ENCODE data around the gene CABP4.

CABP4 gene

DNA sequence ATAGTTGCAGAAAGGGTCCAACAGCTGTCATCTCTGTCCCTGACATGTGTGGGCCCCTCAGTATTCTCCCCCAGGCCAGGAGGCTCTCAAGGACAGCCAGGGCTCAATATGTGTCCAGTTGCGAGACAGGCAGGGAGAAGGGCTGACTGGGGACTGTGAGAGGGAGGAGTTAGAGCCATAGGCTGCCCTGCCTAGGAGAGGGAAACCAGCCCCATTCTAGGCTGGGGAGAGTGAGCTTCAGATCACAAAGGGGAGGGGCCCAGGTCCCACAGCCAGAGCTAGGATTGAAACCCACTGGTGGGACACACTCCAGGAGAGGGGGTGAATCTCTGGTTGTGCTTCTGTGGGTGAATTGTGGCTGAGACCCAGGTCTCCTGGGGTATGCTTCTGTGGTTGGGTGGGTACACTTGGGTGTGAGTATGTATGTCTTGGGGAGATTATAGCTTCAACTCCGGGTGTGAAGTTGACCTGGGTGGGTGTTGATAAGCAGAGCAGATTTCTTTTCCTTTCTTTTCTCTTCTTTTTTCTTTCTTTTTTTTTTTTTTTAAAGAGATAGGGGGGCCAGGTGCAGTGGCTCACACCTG, 41.8 kb upstream of the CABP4 start:
- Mint-ChIP-seq H3K9me3 (no peaks in the 10 kb centered on the region), H3K4me3 (no peak overlapping the region), H3K4me1 (ENCODE audit: low read depth) (peaks cover 56% of the 10 kb centered on the region), H3K27me3 (peaks cover 74% of the 10 kb centered on the region), H3K27ac (no peak overlapping the region), H3K36me3 (ENCODE audit: low read depth) (no peaks in the 10 kb centered on the region)
- intact Hi-C loops (cut with micrococcal nuclease), result no loop called here

- H3K4me3 Mint-ChIP-seq, result peak within 1 kb of the TSS; percentile 34
- no peaks in the 10 kb centered on the region for H3K9me3 Mint-ChIP-seq
- H3K27me3 Mint-ChIP-seq, result peaks cover 91% of the 10 kb centered on the region
- H3K27ac Mint-ChIP-seq, result no peak within 1 kb of the TSS
- no peaks in the 10 kb centered on the region for H3K36me3 Mint-ChIP-seq (ENCODE audit: low read depth)
- H3K4me1 Mint-ChIP-seq (ENCODE audit: low read depth), result peaks cover 64% of the 10 kb centered on the region
- intact Hi-C loops (cut with micrococcal nuclease), result no loop called here
Measured at GRCh38 chr11:67415501-67416304, 39.5 kb upstream of the CABP4 start, which contains the start of gene CARNS1. Gene CARNS1 (plus strand): TSS chr11:67415678. CDS start chr11:67416200, 522 bp downstream.

GRCh38 chr11:67416416-67417335, 38.5 kb upstream of the CABP4 start:
- Mint-ChIP-seq H3K27ac (no peak overlapping the region), H3K4me3 (peak overlapping the region; percentile 34), H3K27me3 (peaks cover 81% of the 10 kb centered on the region), H3K36me3 (ENCODE audit: low read depth) (no peaks in the 10 kb centered on the region), H3K9me3 (no peaks in the 10 kb centered on the region), H3K4me1 (ENCODE audit: low read depth) (peaks cover 69% of the 10 kb centered on the region)
- intact Hi-C loops (cut with micrococcal nuclease), result no loop called here

GRCh38 chr11:67417425-67417824, 37.7 kb upstream of the CABP4 start:
- peaks cover 67% of the 10 kb centered on the region for H3K4me1 Mint-ChIP-seq (ENCODE audit: low read depth)
- intact Hi-C loops (cut with micrococcal nuclease), result no loop called here
- H3K4me3 Mint-ChIP-seq, result no peak overlapping the region
- H3K36me3 Mint-ChIP-seq (ENCODE audit: low read depth), result no peaks in the 10 kb centered on the region
- peaks cover 74% of the 10 kb centered on the region for H3K27me3 Mint-ChIP-seq
- H3K9me3 Mint-ChIP-seq, result no peaks in the 10 kb centered on the region
- no peak overlapping the region for H3K27ac Mint-ChIP-seq

DNA sequence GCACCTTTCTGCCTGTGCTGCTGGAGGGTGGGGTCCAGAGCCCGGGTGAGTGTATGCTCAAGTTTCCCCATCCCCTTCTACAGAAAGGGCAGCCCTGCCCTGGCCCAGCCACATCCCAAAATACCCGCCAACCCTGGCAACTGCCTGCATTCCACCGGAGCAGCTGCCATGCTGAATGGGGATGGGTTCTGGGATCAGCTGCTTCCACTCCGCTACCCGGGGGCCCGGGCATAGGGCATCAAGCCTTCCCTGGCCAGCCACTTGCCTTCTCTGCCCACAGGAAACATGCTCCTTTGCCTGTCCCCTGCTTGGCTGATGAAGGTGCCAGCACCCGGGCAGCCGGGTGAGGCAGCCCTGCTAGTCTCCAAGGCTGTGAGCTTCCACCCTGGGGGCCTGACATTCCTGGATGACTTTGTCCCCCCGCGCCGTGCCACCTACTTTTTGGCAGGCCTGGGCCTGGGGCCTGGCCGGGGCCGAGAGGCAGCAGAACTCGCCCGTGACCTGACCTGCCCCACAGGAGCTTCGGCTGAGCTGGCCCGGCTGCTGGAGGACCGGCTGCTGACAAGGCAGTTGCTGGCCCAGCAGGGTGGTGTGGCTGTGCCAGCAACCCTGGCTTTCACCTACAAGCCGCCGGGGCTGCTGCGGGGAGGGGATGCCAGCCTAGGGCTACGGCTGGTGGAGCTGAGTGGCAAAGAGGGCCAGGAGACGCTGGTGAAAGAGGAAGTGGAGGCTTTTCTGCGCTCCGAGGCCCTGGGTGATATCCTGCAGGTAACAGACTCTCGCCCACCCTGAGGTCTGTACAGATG, 36.5 kb upstream of the CABP4 start:
- intact Hi-C loops (cut with micrococcal nuclease), result no loop called here
- H3K27ac Mint-ChIP-seq, result no peak overlapping the region
- peaks cover 68% of the 10 kb centered on the region for H3K27me3 Mint-ChIP-seq

DNA sequence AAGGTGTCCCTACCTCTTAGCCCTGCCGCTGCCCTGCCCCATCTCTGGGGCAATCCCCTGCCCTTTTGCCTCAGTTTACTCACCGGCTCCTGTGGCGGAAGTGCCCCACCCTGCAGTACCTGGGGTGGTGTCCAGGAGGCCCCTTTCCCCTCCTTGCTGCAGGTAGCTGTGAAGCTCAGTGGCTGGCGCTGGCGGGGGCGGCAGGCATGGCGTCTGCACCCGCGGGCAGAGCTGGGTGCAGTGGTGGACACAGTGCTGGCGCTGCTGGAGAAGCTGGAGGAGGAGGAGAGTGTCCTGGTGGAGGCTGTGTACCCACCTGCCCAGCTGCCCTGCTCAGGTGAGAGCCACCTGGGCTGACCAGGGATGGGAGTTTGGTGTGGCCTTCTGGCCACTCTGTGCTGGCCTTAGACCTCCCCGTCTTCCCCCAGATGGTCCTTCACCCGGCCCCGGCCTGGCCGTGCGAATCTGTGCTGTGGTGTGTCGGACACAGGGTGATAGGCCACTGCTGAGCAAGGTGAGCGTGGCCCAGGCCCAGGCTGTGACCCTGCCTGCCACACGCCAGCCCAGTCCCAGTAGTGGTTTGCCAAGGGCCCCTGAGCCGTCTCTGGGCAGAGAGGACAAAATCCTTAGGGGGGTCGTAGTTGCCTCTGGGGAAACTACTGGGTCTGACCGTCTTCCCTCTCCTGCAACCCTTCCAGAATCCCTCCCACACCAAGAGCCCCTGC, 35.7 kb upstream of the CABP4 start:
- intact Hi-C loops (cut with micrococcal nuclease), result loop anchor here (2.0 kb wide), 1 partner anchor 17 kb away; no protein-coding TSS in a partner anchor
- H3K27ac Mint-ChIP-seq, result no peak overlapping the region
- no peaks in the 10 kb centered on the region for H3K36me3 Mint-ChIP-seq (ENCODE audit: low read depth)
- peaks cover 64% of the 10 kb centered on the region for H3K4me1 Mint-ChIP-seq (ENCODE audit: low read depth)
- H3K9me3 Mint-ChIP-seq, result no peaks in the 10 kb centered on the region
- peaks cover 60% of the 10 kb centered on the region for H3K27me3 Mint-ChIP-seq
- peak overlapping the region; percentile 76 for H3K4me3 Mint-ChIP-seq

More for the DNA sequence above, 36.5 kb upstream of the CABP4 start:
- Mint-ChIP-seq H3K4me1 (ENCODE audit: low read depth) (peaks cover 63% of the 10 kb centered on the region), H3K36me3 (ENCODE audit: low read depth) (no peaks in the 10 kb centered on the region), H3K4me3 (peak overlapping the region; percentile 24), H3K9me3 (no peaks in the 10 kb centered on the region)

DNA sequence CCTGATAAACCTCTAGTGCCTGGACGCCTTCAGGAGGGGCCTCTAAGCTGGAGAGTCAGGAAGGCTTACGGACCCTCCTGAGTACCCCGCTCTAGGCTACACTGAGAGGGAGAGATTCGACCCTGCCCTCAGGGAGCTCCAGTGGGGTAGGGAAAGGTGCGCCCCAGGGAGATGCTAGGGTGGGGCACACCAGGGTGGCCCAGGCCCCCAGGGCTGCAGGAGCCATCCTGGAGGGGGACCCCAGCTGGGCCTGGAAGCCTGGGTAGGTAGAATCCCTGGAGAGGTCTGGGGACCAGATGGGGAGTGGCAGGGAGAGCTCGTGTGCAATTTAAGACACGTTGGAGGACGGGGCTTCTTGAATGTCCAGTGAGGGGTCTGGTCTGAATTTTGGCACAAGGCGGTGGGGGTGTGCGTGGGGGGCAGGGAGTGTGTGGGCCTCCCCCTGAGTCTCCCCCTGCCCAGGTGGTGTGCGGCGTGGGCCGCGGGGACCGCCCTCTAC, 35.0 kb upstream of the CABP4 start:
- intact Hi-C loops (cut with micrococcal nuclease), result loop anchor here (2.0 kb wide), 1 partner anchor 17 kb away; no protein-coding TSS in a partner anchor
- H3K9me3 Mint-ChIP-seq, result no peaks in the 10 kb centered on the region
- peaks cover 65% of the 10 kb centered on the region for H3K4me1 Mint-ChIP-seq (ENCODE audit: low read depth)
- peak overlapping the region; percentile 51 for H3K27ac Mint-ChIP-seq
- H3K27me3 Mint-ChIP-seq, result peaks cover 53% of the 10 kb centered on the region
- H3K36me3 Mint-ChIP-seq (ENCODE audit: low read depth), result no peaks in the 10 kb centered on the region
- peak overlapping the region; percentile 76 for H3K4me3 Mint-ChIP-seq

DNA sequence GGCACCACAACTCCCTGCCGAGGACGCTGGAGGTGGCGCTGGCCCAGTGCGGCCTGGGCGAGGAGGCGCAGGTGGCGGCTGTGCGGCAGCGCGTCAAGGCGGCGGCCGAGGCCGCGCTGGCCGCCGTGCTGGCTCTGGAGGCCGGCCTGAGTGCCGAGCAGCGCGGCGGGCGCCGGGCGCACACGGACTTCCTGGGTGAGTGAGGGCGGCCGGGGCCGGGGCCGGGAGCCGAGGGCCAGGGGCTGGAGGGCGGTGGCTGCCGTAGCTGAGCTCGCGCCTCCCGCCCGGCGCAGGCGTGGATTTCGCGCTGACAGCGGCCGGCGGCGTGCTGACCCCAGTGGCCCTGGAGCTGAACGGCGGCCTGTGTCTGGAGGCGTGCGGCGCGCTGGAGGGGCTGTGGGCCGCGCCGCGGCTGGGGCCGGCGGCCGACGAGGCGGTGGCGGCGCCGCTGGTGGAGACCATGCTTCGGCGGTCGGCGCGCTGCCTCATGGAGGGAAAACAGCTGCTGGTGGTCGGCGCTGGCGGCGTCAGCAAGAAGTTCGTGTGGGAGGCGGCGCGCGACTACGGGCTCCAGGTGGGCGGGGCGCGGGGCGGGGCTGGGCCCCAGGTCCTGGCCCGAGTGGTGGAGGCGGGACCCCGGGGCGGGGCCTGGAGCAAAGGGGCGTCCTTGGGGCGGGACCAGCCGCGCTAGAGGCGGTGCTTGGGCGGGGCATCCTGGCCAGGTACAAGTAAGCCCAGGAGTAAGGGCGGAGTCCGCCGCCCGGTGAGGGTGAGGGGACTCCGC, 34.3 kb upstream of the CABP4 start:
- intact Hi-C loops (cut with micrococcal nuclease), result loop anchor here (2.0 kb wide), 1 partner anchor 18 kb away; no protein-coding TSS in a partner anchor
- Mint-ChIP-seq H3K4me3 (peak overlapping the region; percentile 76), H3K4me1 (ENCODE audit: low read depth) (peaks cover 62% of the 10 kb centered on the region), H3K9me3 (no peaks in the 10 kb centered on the region), H3K36me3 (ENCODE audit: low read depth) (no peaks in the 10 kb centered on the region), H3K27me3 (peaks cover 51% of the 10 kb centered on the region), H3K27ac (peak overlapping the region; percentile 51)

DNA sequence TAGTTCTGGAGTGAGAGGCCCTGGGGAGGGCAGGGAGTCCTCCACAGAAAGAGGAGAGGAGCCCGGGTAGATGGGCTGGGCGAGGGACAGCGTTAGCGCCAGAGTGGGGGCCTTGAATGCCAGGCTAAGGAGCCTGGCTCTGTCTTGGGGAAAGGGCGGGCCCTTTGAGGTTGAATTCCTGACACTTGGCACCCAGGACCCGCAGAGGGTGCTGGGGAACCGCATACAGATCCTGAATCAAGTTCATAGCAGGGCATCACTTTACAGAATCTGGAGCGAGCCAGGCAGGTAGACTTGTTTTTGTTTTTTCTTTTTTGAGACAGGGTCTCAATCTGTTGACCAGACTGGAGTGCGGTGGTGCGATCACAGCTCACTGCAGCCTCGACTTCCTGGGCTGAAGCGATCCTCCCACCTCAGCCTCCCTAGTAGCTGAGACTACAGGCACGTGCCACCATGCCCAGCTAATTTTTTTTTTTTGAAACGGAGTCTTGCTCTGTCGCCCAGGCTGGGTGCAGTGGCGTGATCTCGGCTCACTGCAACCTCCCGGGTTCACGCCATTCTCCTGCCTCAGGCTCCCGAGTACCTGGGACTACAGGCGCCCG, 33.6 kb upstream of the CABP4 start:
- Mint-ChIP-seq H3K4me3 (peak overlapping the region; percentile 76), H3K27me3 (peaks cover 44% of the 10 kb centered on the region), H3K36me3 (ENCODE audit: low read depth) (no peaks in the 10 kb centered on the region), H3K27ac (peak overlapping the region; percentile 51), H3K4me1 (ENCODE audit: low read depth) (peaks cover 57% of the 10 kb centered on the region), H3K9me3 (no peaks in the 10 kb centered on the region)
- intact Hi-C loops (cut with micrococcal nuclease), result loop anchor here (2.0 kb wide), 1 partner anchor 19 kb away; no protein-coding TSS in a partner anchor

DNA sequence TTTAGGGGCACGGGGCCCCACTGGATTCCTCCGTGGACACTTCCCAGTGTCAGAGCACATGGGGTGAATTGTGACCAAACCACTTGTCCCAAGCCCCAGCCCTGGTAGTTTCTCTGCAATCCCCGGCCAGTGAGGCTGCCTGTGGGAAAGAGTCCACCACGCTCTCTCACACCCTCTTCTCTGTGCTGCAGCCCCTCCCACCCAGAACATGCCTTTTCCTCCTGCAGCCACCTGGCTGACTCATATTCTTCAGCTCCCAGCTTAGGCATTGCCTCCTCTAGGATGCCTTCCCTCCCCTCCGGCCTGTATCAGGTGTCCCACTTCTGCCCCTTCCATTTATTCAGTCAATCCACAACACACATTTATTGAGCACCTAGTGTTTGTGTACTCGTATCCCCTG, 32.3 kb upstream of the CABP4 start:
- Mint-ChIP-seq H3K4me1 (ENCODE audit: low read depth) (peaks cover 52% of the 10 kb centered on the region), H3K27ac (peak overlapping the region; percentile 40), H3K4me3 (no peak overlapping the region), H3K9me3 (no peaks in the 10 kb centered on the region), H3K27me3 (peaks cover 31% of the 10 kb centered on the region), H3K36me3 (ENCODE audit: low read depth) (peaks cover 1% of the 10 kb centered on the region)
- intact Hi-C loops (cut with micrococcal nuclease), result no loop called here

- peaks cover 7% of the 10 kb centered on the region for H3K36me3 Mint-ChIP-seq (ENCODE audit: low read depth)
- peaks cover 46% of the 10 kb centered on the region for H3K4me1 Mint-ChIP-seq (ENCODE audit: low read depth)
- H3K27ac Mint-ChIP-seq, result peak overlapping the region; percentile 40
- H3K9me3 Mint-ChIP-seq, result no peaks in the 10 kb centered on the region
- intact Hi-C loops (cut with micrococcal nuclease), result no loop called here
- H3K4me3 Mint-ChIP-seq, result no peak overlapping the region
- H3K27me3 Mint-ChIP-seq, result peaks cover 25% of the 10 kb centered on the region
Measured at GRCh38 chr11:67423466-67423865, 31.7 kb upstream of the CABP4 start.

All from dendritic cell treated with granulocyte-macrophage colony-stimulating factor and Interleukin-4, amounts not matched to agents 40 ng/mL and 50 ng/mL, for 4 days (primary cell).